HG03045 (cell line): ENCODE data around the gene UBQLN3.

Experiments
- ATAC-seq: cut with Tn5 transposase; IDR thresholded peaks from one replicate; pipeline ENCODE4 v1.9.1; 2021; ENCODE audit warnings: mild to moderate bottlenecking, moderate library complexity; ENCODE audit not compliant: unreplicated experiment

UBQLN3 gene

DNA sequence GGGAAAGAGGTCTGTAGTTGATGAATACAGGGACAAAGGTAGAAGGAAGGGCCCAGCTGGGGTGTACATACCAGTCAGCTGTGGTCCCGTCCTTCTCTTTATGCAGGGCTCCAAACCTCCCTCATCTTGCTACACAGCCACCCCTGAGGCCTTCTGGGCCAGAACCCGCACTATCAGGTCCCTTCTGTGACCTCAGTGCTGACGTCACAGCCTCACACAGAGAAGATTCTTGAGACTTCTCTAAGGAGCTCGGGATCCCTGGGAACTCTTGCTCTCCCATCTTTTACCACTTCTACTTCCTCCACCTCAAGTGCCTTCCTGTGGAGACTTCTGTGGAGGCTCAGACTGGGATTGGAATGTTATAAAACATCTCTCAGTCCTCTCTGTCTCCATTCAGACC is at the start of gene UBQLN3:
Gene UBQLN3, minus strand, starts transcription at position 155 of the 400 bp plus-strand sequence. CDS start 399 bp downstream, outside the sequence.
- no peak for ATAC-seq

DNA sequence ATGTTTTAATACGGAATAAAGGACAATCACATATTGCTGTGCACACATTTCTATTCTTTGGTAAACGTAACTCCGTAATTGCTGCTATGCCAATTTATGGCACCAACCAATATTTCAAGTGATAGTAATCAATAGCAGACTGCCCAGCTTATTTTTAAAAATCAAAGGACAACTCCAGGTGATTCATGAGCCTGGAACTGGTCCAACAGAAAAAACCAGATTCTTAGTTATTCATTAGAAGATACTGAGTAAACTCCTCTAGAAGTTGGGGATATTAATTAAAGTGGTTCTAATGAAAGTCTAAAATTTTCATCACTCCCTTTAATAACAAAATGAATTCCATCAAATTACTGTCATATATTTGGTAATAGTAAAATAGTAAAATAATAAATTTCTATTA is 48.0 kb upstream of the UBQLN3 start:
- no peak for ATAC-seq

- ATAC-seq = no peak
Measured at GRCh38 chr11:5556596-5557188, 46.9 kb upstream of the UBQLN3 start.

DNA sequence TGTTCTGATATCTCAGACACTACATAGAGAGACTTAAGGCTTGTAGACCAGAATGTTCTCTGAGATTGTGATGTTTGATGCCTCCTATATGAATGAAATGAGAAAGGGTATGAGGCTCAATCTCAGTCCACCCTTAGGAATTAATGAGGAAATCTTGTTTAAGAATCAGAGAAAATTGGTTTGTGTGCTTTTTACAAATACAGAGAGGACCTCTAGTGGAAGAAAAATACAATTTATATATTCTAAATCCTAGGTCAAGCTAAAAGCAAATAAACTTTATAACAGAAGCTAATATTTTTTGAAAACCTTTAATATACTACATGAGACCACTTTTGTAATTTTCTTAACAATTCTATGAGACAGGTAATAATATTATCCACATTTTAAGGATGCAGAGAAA is 43.6 kb upstream of the UBQLN3 start:
- no peak for ATAC-seq

DNA sequence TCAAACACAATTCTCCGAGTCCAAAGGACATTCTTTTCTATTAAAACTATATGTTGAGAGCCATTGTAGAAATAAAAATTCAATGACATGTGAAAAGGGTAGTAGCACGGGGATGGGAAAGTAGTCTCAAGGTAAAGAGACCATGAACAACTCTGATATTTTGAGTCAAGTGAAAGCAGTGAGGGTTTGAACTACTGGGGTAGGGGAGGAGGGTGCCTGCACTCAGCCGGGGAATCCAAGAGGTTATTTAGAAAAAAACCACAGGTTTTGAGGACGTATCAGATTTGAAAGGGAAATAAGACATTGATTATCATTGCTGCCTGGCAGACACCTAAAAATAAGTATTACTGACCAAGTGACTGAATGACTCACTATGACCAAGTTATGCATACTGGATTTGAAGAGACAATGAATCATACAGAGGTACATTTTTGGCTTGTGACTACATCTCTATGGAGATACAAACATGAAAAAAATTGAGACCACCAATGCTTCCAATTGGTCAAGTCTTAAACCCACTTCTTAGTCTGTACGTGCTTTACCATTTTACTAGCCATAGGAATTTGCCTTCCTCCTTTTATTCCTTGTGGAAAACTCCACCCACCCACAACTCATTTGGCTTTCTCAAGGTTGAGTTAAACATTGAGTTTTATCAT is 40.8 kb upstream of the UBQLN3 start:
- ATAC-seq = no peak

- no peak for ATAC-seq
Measured at GRCh38 chr11:5548440-5548839, 38.7 kb upstream of the UBQLN3 start, which contains the start of gene OR52H1. TSS of gene OR52H1 (minus strand) at chr11:5548540. CDS start at chr11:5545505, 3,035 bp downstream.

- ATAC-seq = no peak
Measured at GRCh38 chr11:5547982-5548381, 38.2 kb upstream of the UBQLN3 start.

DNA sequence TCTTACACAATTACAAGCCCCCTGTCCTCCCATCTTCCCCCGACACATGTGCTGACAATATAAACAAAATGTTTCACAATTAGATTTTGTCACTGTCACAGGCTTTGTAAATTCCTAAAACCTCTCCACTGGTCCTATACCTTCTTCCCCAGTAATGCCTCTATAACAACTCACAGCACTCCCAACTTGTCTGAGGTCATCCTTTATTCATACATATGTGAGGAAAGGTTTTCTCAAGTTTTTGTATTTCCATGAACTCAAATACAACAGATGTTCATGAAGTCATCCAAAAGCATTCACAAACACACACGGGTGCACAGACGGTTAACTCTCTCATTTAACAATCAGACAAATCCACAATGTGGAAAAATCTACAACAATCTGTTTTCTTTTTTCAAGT is 36.7 kb upstream of the UBQLN3 start:
- ATAC-seq = no peak

DNA sequence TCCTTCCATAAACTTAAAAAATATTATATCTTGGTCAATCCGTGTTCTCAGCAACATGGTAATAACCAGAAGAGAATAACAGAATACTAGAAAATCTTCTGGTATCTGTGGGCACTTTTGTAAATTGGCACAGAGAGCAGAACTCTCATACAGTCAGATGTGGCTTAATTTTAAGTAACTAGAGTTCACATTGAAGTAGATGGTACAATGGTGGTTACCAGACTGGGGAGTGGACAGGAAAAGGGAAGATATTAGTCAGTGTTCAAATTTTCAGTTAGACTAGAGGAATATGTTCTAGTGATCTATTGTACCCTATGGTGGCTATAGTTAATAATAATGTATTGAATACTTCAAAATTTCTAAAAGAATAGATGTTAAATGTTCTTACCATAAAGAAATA is 31.7 kb upstream of the UBQLN3 start:
- ATAC-seq = no peak

DNA sequence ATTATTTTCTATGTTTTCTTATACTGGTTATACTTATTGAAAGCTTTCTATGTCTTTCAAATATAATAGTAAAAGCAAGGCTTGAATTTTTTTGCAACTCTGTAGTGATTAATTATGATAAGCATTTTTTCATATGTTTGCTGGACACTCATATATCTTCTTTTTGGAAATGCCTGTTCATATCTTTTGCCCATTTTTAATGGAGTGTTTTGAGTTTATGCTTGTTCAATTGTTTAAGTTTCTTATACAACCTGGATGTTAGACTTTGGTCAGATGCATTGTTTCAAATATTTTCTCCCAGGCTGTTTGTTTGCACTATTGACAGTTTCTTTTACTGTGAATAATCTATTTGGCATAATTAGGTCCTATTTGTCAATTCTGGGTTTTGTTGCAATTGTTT is 26.7 kb upstream of the UBQLN3 start:
- ATAC-seq = no peak

- no peak for ATAC-seq
Measured at GRCh38 chr11:5534046-5534445, 24.3 kb upstream of the UBQLN3 start.

DNA sequence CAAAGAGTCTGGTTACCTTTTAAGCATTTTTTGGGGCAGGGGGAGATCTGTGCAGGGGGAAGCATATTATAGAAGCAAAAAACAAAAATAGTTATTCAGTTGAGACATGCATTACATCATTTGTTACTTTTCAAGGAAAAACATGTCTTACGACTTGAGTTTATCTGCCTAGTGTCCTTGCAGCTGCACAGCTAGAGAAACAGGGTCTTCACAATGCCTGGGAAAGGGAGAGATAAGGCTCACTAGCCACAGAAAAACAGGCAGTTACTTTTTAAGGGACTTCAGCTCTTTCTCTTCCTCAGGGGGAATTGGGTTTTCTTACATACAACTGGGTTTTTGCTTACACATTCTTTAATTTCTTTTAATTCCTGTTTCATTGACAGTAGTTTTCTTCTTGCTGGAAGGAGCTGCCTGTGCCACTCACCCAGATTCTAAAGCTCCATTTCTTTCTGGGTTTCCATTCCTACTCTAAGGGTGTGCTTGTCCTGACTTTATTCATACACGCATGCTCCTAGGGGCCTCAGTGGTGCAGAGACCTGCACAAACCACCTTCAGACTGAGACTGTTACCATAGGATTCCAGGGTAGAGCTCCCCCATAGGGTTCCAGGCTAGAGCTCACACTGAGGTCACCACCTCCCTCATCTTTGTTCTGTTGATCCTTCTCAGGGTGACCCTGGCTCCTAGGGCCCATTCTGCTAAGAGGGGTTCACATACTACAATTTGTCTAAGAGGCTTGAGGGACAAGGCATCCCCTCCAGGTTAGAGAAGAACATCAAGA is 21.5 kb upstream of the UBQLN3 start:
- no peak for ATAC-seq

DNA sequence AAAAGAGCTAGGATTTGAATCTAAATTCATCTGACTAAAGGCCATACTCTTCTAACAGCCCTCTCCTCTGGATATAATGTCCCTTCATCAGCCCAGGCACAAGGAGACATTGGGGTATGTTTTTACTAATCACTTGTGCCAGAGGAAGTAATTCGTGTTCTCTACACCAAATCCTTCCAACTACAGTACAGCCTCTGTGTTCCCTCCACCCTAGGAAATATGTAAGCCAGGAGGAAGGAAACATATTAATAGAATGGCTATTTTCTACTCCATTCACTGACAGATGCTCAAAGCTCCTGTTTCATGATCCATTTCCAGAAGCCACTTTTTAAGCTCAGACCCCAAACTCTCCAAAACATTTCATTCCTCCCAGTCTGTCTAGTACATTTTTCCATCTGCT is 18.7 kb upstream of the UBQLN3 start:
- ATAC-seq = no peak

- no peak for ATAC-seq
Measured at GRCh38 chr11:5527716-5528115, 18.0 kb upstream of the UBQLN3 start.

DNA sequence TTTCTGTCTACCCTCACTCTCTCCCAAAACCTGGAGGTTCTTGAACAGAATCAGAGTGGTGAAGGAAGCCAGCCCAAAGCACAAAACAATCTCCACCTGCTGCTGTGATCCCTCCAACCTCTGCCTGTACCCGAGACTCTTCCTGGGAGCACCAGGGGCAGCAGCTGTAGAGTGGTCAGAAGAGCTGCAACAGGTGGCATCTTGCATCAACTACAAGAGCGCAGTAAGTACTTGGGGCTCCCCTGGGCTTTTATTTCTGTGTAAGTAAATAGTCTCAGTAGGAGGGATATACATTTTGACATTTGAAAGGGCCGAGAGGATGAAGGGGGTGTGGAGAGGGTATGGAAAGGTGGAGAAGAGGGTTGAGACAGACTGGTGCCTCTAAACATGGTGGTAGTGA is 15.0 kb upstream of the UBQLN3 start:
- no peak for ATAC-seq

- no peak for ATAC-seq
Measured at GRCh38 chr11:5522308-5522707, 12.6 kb upstream of the UBQLN3 start.

GRCh38 chr11:5521540-5521939 is 11.8 kb upstream of the UBQLN3 start:
- no peak for ATAC-seq

DNA sequence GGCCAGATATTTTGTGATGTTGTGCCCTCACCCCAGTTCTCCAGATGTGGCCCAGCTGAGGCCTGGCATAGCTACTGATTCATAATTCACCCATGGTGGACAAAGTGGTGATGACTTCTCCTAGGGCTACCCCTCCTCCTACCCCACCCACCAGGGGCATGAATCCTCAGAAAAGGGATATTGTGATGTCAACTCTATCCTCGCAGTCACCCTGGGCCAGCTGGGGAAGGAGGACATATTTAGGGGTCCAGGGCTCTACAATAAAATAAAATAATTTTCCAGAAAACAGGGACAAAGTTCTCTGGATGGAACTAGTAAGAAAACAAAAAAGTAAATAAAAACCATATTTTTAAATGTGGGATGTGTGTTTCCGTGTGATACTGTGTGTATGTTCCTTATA is 6.8 kb upstream of the UBQLN3 start, which contains the start of gene UBQLNL:
Gene UBQLNL, minus strand, starts transcription at position 101 of the 400 bp plus-strand sequence. CDS start 258 bp downstream, outside the sequence.
- ATAC-seq = no peak

GRCh38 chr11:5514841-5515240 is 5.1 kb upstream of the UBQLN3 start:
- ATAC-seq = no peak

GRCh38 chr11:5508605-5509004 is 1.2 kb downstream of the UBQLN3 start:
- ATAC-seq = no peak

GRCh38 chr11:5507933-5508305 is 1.8 kb downstream of the UBQLN3 start:
- no peak for ATAC-seq
